ENCODE measurements around the gene SRSF2. TPM values are rescaled to one million over a fixed set of nuclear protein-coding genes. Genes with fewer than 3 reads are reported as not detected.
A peak's percentile ranks its signal among the peaks of the same experiment; 100 is the strongest.
"Not testable (repeated sequence)": the region's sequence is repeated elsewhere in the genome, so short reads cannot be mapped to it uniquely, and the experiment has no call there.

SRSF2 gene
- polyA plus RNA-seq, 4 donors, result 113 to 233 (median 157) TPM

- H3K4me1 ChIP-seq (ENCODE audit: control insufficient read depth in 3 of 3, insufficient read depth in 2 of 3, low read depth in 1 of 3, low read length in 2 of 3), result peaks cover 0 to 19% (median 0%) of the 10 kb centered on the region in 3 donors
- no peak for DNase-seq
These were observed 22.8 kb downstream of the SRSF2 start for GRCh38 chr17:76714336-76714735.

GRCh38 chr17:76713765-76714164 lies 23.4 kb downstream of the SRSF2 start:
- Histone ChIP-seq H3K4me3 (ENCODE audit: low read depth in 1 of 3, low read length in 3 of 3) (no peak overlapping the region), H3K9me3 (ENCODE audit: control insufficient read depth in 2 of 2, insufficient read depth in 1 of 2, low read depth in 1 of 2, low read length in 1 of 2) (no peaks in the 10 kb centered on the region), H3K27me3 (ENCODE audit: control insufficient read depth in 3 of 3, insufficient read depth in 3 of 3, low read length in 3 of 3) (peaks cover 0 to 12% (median 0%) of the 10 kb centered on the region in 3 donors), H3K4me1 (ENCODE audit: control insufficient read depth in 3 of 3, insufficient read depth in 2 of 3, low read depth in 1 of 3, low read length in 2 of 3) (peaks cover 0 to 22% (median 0%) of the 10 kb centered on the region in 3 donors), H3K27ac (ENCODE audit: low read depth in 1 of 3, low read length in 2 of 3) (no peak overlapping the region), H3K36me3 (ENCODE audit: control insufficient read depth in 3 of 3, insufficient read depth in 2 of 3, low read depth in 1 of 3, low read length in 3 of 3) (peaks cover 10 to 56% (median 20%) of the 10 kb centered on the region in 3 donors)
- 94 to 97% (median 97%) methylated on average over 7 of the region's 7 CpGs for WGBS, 3 donors
- FAIRE-seq, result no peak
- DNase-seq, result no peak

More at GRCh38 chr17:76714336-76714735, 22.8 kb downstream of the SRSF2 start:
- no peak for FAIRE-seq
- Histone ChIP-seq H3K36me3 (ENCODE audit: control insufficient read depth in 3 of 3, insufficient read depth in 2 of 3, low read depth in 1 of 3, low read length in 3 of 3) (peaks cover 14 to 56% (median 20%) of the 10 kb centered on the region in 3 donors), H3K27me3 (ENCODE audit: control insufficient read depth in 3 of 3, insufficient read depth in 3 of 3, low read length in 3 of 3) (peaks cover 0 to 9% (median 0%) of the 10 kb centered on the region in 3 donors), H3K27ac (ENCODE audit: low read depth in 1 of 3, low read length in 2 of 3) (no peak overlapping the region), H3K4me3 (ENCODE audit: low read depth in 1 of 3, low read length in 3 of 3) (no peak overlapping the region), H3K9me3 (ENCODE audit: control insufficient read depth in 2 of 2, insufficient read depth in 1 of 2, low read depth in 1 of 2, low read length in 1 of 2) (no peaks in the 10 kb centered on the region)
- WGBS, 3 donors, result 84 to 90% (median 87%) methylated on average over 5 of the region's 5 CpGs

- H3K36me3 ChIP-seq (ENCODE audit: control insufficient read depth in 3 of 3, insufficient read depth in 2 of 3, low read depth in 1 of 3, low read length in 3 of 3), result peaks cover 7 to 44% (median 14%) of the 10 kb centered on the region in 3 donors
- not testable (repeated sequence) for H3K4me3 ChIP-seq (ENCODE audit: low read depth in 1 of 3, low read length in 3 of 3); H3K9me3 ChIP-seq (ENCODE audit: control insufficient read depth in 2 of 2, insufficient read depth in 1 of 2, low read depth in 1 of 2, low read length in 1 of 2); DNase-seq; H3K27ac ChIP-seq (ENCODE audit: low read depth in 1 of 3, low read length in 2 of 3); FAIRE-seq
- peaks cover 0 to 30% (median 0%) of the 10 kb centered on the region in 3 donors for H3K4me1 ChIP-seq (ENCODE audit: control insufficient read depth in 3 of 3, insufficient read depth in 2 of 3, low read depth in 1 of 3, low read length in 2 of 3)
- WGBS, 3 donors, result 62 to 66% (median 63%) methylated on average over 7 of the region's 7 CpGs
- H3K27me3 ChIP-seq (ENCODE audit: control insufficient read depth in 3 of 3, insufficient read depth in 3 of 3, low read length in 3 of 3), result peaks cover 0 to 12% (median 0%) of the 10 kb centered on the region in 3 donors
These were observed 24.8 kb downstream of the SRSF2 start for GRCh38 chr17:76712321-76712720.

GRCh38 chr17:76710863-76711611 lies 26.1 kb downstream of the SRSF2 start, which contains the start of gene MXRA7:
TSS of gene MXRA7 (minus strand) at chr17:76710965. CDS start at chr17:76710946, 19 bp downstream.
- FAIRE-seq (no peak), DNase-seq (peak in 1 of 2 donors; percentile 77)
- WGBS, 3 donors, result 5 to 12% (median 9%) methylated on average over 23 to 56 of the region's 56 CpGs
- Histone ChIP-seq H3K36me3 (ENCODE audit: control insufficient read depth in 3 of 3, insufficient read depth in 2 of 3, low read depth in 1 of 3, low read length in 3 of 3) (peaks cover 2 to 32% (median 6%) of the 10 kb centered on the region in 3 donors), H3K4me1 (ENCODE audit: control insufficient read depth in 3 of 3, insufficient read depth in 2 of 3, low read depth in 1 of 3, low read length in 2 of 3) (peaks cover 0 to 24% (median 0%) of the 10 kb centered on the region in 3 donors), H3K9me3 (ENCODE audit: control insufficient read depth in 2 of 2, insufficient read depth in 1 of 2, low read depth in 1 of 2, low read length in 1 of 2) (no peaks in the 10 kb centered on the region), H3K27ac (ENCODE audit: low read depth in 1 of 3, low read length in 2 of 3) (peak within 1 kb of the TSS; percentile 46 to 92 (median 77)), H3K4me3 (ENCODE audit: low read depth in 1 of 3, low read length in 3 of 3) (peak within 1 kb of the TSS; percentile 54 to 65 (median 54)), H3K27me3 (ENCODE audit: control insufficient read depth in 3 of 3, insufficient read depth in 3 of 3, low read length in 3 of 3) (peaks cover 0 to 12% (median 0%) of the 10 kb centered on the region in 3 donors)

- H3K36me3 ChIP-seq (ENCODE audit: control insufficient read depth in 3 of 3, insufficient read depth in 2 of 3, low read depth in 1 of 3, low read length in 3 of 3), result peaks cover 2 to 25% (median 6%) of the 10 kb centered on the region in 3 donors
- H3K9me3 ChIP-seq (ENCODE audit: control insufficient read depth in 2 of 2, insufficient read depth in 1 of 2, low read depth in 1 of 2, low read length in 1 of 2); FAIRE-seq: not testable (repeated sequence)
- peak overlapping the region; percentile 54 to 65 (median 54) for H3K4me3 ChIP-seq (ENCODE audit: low read depth in 1 of 3, low read length in 3 of 3)
- peak overlapping the region; percentile 46 to 92 (median 77) for H3K27ac ChIP-seq (ENCODE audit: low read depth in 1 of 3, low read length in 2 of 3)
- peaks cover 0 to 18% (median 0%) of the 10 kb centered on the region in 3 donors for H3K4me1 ChIP-seq (ENCODE audit: control insufficient read depth in 3 of 3, insufficient read depth in 2 of 3, low read depth in 1 of 3, low read length in 2 of 3)
- 10 to 13% (median 11%) methylated on average over 22 to 52 of the region's 79 CpGs for WGBS, 3 donors
- H3K27me3 ChIP-seq (ENCODE audit: control insufficient read depth in 3 of 3, insufficient read depth in 3 of 3, low read length in 3 of 3), result peaks cover 0 to 12% (median 0%) of the 10 kb centered on the region in 3 donors
- DNase-seq, result peak in 1 of 2 donors; percentile 50
These were observed 26.9 kb downstream of the SRSF2 start for GRCh38 chr17:76709951-76710862.

- H3K36me3 ChIP-seq (ENCODE audit: control insufficient read depth in 3 of 3, insufficient read depth in 2 of 3, low read depth in 1 of 3, low read length in 3 of 3), result peaks cover 2 to 21% (median 6%) of the 10 kb centered on the region in 3 donors
- 64 to 88% (median 88%) methylated on average over 29 of the region's 29 CpGs for WGBS, 3 donors
- FAIRE-seq, result no peak
- H3K9me3 ChIP-seq (ENCODE audit: control insufficient read depth in 2 of 2, insufficient read depth in 1 of 2, low read depth in 1 of 2, low read length in 1 of 2), result no peaks in the 10 kb centered on the region
- peaks cover 0 to 18% (median 0%) of the 10 kb centered on the region in 3 donors for H3K4me1 ChIP-seq (ENCODE audit: control insufficient read depth in 3 of 3, insufficient read depth in 2 of 3, low read depth in 1 of 3, low read length in 2 of 3)
- peak overlapping the region in 2 of 3 donors; percentile 4 to 54 for H3K4me3 ChIP-seq (ENCODE audit: low read depth in 1 of 3, low read length in 3 of 3)
- peak overlapping the region in 2 of 3 donors; percentile 77 to 92 for H3K27ac ChIP-seq (ENCODE audit: low read depth in 1 of 3, low read length in 2 of 3)
- DNase-seq, result peak in 1 of 2 donors; percentile 59
- peaks cover 0 to 12% (median 0%) of the 10 kb centered on the region in 3 donors for H3K27me3 ChIP-seq (ENCODE audit: control insufficient read depth in 3 of 3, insufficient read depth in 3 of 3, low read length in 3 of 3)
These were observed 27.8 kb downstream of the SRSF2 start for GRCh38 chr17:76709077-76709950.

GRCh38 chr17:76707985-76708807 lies 28.9 kb downstream of the SRSF2 start:
- Histone ChIP-seq H3K4me3 (ENCODE audit: low read depth in 1 of 3, low read length in 3 of 3) (no peak overlapping the region), H3K4me1 (ENCODE audit: control insufficient read depth in 3 of 3, insufficient read depth in 2 of 3, low read depth in 1 of 3, low read length in 2 of 3) (peaks cover 0 to 18% (median 0%) of the 10 kb centered on the region in 3 donors), H3K27me3 (ENCODE audit: control insufficient read depth in 3 of 3, insufficient read depth in 3 of 3, low read length in 3 of 3) (peaks cover 0 to 12% (median 0%) of the 10 kb centered on the region in 3 donors), H3K36me3 (ENCODE audit: control insufficient read depth in 3 of 3, insufficient read depth in 2 of 3, low read depth in 1 of 3, low read length in 3 of 3) (peaks cover 2 to 12% (median 2%) of the 10 kb centered on the region in 3 donors), H3K9me3 (ENCODE audit: control insufficient read depth in 2 of 2, insufficient read depth in 1 of 2, low read depth in 1 of 2, low read length in 1 of 2) (no peaks in the 10 kb centered on the region), H3K27ac (ENCODE audit: low read depth in 1 of 3, low read length in 2 of 3) (peak overlapping the region in 2 of 3 donors; percentile 63 to 72)
- DNase-seq (peak in 1 of 2 donors; percentile 36), FAIRE-seq (no peak)
- 53 to 63% (median 55%) methylated on average over 14 of the region's 14 CpGs for WGBS, 3 donors
